Activated naive CD8-positive, alpha-beta T cell treated with anti-CD3 and anti-CD28 coated beads, Interleukin-2, amount 50 U/mL, for 16 hours (primary cell): ENCODE results near the gene NOS3.
A peak's percentile ranks its signal among the peaks of the same experiment; 100 is the strongest.
"Not testable (repeated sequence)": the region's sequence is repeated elsewhere in the genome, so short reads cannot be mapped to it uniquely, and the experiment has no call there.

Source experiments
- DNase-seq: peaks from one replicate; pipeline ENCODE4 v3.0.0-alpha.2; 2020; ENCODE audit warnings: low read depth, low spot score

NOS3 gene

DNA sequence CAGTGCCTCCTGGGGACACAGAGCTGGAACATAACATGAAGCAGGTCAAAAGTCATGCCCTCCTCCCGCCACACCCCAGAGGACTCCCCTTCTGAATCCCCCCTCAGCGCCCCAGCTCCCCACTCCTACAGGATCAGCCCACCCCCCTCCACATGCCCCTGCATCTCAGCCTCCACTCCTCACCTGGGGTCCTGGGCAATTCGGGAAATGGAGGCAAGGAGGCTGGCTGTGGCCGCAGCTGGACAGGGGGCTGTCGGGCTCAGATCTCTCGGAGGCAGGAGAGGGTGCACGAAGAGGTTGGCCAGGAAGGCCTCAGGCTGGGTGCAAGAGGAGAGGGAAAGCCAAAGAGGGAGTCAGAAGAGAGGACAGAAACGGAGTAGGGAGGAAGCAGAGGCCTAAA, 25.7 kb downstream of the NOS3 start:
- DNase-seq = no peak

DNA sequence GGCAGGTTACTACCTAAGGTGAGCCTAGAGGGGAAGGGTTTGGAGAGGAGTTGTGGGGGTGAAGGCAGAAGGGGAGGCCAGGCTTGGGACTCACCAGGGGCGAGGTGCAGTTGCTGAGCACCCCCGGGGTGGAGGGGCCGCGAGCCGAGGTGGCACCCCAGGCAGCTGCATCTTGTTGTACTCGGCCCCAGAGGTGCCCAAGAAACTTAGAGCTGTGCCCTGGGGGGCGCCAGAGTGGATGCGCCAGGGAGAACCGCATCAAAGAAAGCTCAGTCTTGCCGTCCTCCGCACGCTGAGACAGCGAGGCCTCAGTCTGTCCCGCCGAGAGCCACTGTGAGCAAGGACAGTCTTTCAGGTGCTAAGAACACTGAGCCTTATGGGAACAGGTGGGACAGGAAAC, 26.1 kb downstream of the NOS3 start:
- no peak for DNase-seq

DNA sequence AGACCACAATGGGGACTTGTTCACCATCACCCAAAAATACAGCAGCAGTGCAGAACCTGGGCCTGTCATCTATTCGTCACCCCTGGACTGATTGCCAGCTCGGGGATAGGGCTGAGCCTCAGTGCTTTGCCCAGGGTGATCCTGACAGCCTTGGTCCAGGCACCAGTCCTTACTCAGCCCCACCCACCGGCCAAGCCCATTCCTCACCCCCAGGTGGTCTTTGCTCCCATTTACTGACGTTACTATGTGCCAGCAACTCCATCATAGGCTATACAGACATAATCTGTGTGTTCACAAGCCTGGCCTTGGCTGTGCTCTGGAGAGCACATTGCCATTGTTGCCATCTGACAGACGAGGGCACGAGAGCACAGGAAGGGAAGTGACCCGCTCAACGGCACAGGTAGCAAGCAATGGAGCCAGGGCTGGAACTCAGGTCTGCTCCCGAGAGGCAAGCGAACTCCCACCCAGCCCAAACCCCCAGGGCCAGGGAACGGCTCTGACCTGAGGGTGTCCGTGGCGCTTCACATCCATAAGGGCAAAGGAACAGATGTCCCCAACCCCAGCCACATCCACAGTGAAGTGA, 26.6 kb downstream of the NOS3 start:
- no peak for DNase-seq

DNA sequence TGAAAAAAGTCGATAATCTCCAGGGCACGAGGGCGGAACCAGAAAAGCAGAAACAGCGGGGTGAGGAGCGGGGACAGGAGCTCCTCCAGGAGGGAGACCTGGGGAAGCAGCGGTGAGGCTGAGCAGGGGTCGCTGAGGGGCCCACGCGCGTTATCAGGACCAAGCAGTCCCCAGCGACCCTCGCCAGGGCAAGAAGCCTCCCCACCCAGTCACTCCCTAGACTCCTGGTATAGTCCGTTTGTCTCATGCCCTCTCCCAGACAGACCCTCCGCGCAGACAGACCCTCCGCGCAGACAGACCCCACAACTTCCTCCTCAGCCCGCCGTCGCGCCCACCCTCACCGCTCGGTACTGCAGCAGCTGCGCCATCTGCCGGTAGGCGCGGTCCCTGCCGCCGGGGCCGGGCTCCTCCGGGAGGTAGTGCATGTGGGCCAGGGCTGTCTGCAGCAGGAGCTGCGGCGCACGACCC, 27.2 kb downstream of the NOS3 start:
- peak; percentile 71 for DNase-seq

DNA sequence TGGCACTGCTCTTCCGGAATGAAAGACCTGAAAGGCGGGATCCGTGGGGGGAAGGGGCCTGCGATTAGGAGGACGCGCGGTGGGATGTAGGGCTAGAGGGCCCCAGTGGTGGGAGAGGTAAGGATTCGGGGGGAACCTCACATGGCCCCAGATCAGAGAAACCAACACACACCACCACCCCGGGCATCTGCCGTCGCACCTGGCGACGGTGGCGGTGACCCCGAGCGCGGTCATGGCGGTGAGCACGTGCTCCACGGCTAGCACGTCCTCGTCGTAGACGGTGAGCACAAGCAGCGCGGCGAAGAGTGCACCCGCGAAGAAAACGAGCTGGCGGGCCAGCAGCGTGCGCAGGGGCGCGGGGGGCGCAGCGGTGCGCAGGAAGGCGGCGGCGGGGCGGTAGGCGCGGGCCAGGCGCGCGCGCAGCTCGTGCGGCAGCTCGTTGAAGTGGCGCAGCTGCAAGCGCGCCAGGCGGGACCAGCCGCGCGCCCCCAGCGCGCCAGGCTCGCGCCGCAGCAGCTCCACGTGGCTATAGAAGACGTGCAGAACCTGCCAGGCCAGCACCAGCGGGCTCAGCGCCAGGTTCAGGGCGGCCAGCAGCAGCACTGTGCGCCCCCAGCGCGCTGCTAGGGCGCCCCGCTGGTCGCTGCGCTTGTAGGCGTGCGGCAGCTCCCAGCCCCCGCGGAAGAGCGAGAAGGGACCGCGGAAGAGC, 27.8 kb downstream of the NOS3 start:
- DNase-seq = no peak

DNA sequence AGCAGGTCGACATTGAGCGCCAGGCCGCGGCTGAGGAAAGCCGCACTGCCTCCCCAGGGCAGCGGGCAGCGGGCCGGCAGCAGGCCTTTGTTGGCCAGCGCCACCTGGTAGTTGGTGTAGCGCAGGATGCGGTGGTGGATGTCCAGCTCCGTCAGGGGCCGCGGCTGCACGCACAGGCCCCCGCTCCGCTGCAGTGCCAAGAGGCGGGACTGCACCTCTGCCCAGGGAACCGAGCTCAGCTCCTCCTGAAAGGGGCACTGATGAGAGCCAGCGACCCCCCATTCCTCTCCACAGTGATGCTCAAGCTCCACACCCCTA, 28.3 kb downstream of the NOS3 start:
- no peak for DNase-seq

DNA sequence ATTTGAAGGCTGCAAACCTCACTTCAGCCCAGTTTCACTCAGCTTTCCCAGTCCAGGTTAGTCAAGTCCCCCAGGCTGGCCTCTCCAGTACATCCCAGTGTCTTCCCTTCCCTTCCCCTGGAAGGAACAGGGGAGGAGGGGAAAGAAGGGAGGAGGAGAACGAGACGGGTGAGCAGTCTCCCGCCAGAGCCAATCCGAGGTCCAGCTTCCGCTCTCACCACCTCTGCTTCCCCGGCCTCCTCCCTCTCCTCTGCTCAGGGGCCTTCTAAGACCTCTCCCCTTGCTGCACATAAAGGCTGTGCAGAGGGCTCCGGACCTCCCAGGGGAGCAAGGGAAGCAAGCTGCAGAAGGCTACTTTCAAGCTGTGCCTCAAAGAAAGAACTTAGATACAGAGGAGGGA, 29.4 kb downstream of the NOS3 start:
- no peak for DNase-seq

DNA sequence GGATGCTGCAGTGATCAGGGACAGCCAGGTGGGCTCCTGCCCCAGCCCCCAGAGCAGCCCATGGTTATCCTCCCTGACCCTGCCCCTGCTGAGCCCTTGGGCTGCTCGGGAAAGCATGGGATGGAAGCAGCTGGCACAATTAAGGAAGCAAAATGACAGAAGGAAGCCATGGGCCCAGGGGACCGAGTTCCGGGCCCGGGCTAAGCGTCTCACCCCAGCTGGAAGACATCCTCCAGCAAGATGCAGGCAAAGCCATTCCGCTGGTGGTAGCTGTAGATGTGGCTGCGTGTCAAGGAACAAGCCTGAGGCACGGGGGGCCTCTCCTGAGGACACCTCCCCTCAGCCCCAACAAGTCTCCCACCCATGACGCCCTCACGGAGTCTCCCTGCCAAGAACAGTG, 32.4 kb downstream of the NOS3 start:
- DNase-seq = no peak

DNA sequence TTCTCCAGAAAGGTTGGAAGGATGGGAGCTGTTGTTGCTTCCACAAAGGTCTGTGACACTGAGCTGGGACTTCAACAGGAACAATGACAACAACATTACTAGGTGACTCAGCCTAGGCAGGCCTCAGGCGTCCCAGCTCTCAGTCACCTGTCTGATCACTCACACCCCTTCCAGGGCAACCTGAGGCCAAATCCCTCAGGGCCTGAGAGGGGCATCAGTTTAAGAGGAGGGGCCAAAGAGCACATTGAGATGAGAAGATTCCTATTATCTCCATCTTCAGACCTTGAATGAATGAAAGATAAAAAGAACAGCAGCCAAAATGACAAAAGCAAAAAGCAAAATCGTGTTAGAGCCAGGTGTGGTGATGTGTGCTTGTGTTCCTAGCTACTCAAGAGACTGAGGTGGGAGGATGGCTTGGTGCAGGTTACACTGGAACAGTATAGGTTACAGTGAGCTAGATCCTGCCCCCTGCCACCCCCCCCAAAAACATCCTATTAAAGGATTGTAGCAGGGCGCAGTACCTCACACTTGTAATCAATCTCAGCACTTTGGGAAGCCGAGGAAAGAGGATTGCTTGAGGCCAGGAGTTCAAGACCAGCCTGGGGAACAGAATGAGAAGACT, 33.7 kb downstream of the NOS3 start, which contains the start of gene ATG9B:
Gene ATG9B, minus strand, starts transcription at position 60 of the 622 bp plus-strand sequence. CDS start 71 bp downstream, outside the sequence.
- DNase-seq = no peak

DNA sequence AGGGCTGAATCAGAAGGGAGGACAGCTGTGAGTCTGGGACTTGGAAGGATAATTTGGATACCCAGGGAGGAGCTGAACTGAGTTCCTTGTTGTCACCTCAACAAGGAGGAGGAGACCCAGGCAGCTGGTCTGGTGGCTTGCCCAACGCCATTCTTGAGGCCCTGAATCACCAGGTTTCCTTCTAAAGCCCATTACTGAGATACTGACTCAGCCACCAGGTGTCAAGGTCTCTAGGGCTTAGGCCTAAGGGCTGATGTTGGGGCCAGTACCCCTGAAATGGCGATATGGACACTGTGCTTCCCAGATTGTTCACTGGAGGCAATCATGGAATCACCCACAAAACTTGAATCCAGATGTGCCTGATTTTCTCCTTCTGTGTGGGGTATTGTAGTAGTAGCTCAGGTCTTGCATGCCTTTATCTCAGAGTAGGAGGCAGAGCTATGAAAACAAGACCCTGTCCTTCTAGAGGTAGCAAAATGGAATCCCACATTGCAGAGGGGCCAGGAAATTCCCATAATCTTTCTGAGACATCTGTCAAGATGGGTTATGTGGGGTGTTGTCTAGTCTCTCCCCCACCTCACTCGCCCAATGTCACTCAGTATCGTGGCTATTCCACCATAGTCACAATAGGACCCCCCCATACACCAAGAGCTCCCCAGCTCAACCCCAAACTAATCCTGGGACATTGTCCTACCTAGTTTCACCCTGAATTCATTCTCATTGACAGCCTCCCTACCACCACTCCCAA, 35.3 kb downstream of the NOS3 start:
- no peak for DNase-seq

DNA sequence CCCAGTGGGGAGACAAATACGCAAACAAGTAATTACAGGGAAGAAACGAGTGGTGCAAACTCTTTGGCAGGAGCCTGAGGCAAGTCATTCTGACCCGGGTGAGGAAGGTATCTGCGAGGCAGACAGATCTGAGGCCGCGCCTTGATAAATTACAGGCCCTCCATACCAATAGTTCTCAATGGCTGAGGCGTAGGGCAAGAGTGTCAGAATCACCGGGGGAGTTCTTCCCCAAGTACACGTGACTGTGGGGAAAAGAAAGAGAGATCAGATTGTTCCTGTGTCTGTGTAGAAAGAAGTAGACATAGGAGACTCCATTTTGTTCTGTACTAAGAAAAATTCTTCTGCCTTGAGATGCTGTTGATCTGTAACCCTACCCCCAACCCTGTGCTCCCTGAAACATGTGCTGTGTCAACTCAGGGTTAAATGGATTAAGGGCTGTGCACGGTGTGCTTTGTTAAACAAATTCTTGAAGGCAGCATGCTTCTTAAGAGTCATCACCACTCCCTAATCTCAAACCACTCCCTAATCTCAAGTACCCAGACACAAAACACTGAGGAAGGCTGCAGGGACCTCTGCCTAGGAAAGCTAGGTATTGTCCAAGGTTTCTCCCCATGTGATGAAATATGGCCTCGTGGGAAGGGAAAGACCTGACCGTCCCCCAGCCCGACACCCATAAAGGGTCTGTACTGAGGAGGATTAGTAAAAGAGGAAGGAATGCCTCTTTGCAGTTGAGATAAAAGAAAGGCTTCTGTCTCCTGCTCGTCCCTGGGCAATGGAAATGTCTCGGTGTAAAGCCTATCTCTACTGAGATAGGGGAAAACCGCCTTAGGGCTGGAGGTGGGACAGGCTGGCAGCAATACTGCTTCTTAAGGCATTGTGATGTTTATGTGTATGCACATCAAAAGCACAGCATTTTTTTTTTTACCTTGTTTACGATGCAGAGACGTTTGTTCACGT, 36.2 kb downstream of the NOS3 start:
- DNase-seq = not testable (repeated sequence)

DNA sequence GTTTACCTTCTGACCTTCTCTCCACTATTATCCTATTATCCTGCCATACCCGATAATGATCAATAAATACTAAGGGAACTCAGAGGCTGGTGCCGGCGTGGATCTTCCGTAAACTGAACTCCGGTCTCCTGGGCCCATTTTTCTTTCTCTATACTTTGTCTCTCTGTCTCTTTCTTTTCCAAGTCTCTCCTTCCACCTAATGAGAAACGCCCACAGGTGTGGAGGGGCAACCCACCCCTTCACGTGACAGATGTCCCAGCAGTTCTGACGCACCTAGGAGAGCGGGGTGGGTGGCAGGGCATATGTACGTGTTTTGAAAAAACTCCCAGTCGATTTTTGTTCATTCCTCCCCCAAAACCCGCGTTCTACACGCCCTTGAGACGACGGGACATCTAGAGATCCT, 36.9 kb downstream of the NOS3 start:
- DNase-seq = not testable (repeated sequence)

DNA sequence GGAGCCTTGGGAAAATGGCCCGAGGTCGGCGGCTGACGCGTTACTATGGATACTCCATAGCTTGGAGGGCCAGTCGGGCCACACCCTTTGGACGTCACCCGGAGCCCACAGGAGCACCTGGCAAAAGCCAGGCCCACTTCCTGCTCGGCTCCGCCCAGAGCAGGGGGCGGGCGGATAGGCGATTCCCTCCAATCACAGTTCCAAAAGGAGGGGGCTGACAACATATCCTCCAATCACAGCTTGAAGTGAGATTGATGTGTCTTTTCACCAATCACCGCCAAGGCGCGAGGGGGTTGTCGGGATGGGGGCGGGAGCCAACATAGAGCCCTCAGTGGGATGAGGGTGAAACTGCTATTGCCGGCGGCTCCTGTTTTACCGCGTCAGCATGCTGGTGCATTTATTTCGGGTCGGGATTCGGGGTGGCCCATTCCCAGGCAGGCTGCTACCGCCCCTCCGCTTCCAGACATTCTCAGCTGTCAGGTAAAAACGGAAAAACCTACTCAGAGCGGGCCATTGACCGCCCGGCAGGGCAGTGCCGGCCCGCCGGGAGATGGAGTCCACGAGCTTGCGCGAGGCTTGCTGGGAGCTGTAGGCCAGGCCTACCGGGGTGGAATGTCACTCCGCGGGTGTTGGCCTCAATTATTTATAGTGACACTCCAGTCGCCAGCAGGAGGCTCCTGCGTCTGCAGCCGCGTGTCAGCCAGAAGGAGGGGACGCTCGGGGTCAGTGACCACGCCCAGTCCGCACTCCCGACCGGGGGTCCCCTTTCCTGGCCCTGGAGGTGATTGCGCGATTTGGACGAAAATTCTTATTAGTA, 37.5 kb downstream of the NOS3 start, which contains the start of gene ABCB8:
Gene ABCB8, plus strand, starts transcription at position 320 of the 817 bp plus-strand sequence. Its CDS starts 66 bp downstream, at position 386.
- DNase-seq = peak; percentile 93

DNA sequence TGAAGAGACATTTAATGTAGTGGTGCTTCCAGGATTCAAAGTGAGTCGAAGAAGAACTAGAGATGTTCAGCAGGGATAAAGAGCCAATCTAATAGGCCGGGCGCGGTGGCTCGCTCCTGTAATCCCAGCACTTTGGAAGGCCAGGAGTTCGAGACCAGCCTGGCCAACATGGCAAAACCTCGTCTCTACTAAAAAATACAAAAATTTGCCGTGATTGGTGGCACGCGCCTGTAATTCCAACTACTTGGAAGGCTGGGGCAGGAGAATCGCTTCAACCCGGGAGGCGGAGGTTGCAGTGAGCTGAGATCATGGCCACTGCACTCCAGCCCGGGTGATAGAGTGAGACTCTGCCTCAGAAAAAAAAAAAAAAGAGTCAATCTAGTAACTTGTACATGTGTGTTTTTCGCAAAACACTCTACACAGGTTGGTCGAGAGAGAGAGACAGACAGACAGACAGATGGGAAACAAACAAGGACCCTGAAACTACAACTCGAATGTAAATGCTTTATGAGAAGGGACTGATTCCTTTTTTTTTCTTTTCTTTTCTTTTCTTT, 38.2 kb downstream of the NOS3 start:
- DNase-seq = no peak

DNA sequence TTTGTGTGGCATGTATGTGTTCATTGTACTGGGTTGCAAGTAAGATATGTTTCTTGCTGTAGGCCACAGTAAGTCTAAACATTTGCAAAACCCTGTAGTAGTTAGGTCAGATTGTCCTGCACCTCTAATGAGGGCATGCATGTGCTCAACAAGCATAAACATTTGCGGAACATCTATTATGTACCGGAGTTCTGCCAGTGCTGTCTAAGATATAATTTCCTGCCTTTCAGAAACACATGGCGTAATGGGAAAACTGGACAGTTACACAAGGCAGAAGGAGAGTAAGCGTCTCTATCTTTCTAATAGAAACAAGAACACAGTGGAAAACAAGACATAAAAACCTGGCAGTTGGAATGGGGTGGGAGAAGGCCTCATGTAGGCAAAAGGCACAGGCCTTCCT, 40.2 kb downstream of the NOS3 start:
- no peak for DNase-seq

DNA sequence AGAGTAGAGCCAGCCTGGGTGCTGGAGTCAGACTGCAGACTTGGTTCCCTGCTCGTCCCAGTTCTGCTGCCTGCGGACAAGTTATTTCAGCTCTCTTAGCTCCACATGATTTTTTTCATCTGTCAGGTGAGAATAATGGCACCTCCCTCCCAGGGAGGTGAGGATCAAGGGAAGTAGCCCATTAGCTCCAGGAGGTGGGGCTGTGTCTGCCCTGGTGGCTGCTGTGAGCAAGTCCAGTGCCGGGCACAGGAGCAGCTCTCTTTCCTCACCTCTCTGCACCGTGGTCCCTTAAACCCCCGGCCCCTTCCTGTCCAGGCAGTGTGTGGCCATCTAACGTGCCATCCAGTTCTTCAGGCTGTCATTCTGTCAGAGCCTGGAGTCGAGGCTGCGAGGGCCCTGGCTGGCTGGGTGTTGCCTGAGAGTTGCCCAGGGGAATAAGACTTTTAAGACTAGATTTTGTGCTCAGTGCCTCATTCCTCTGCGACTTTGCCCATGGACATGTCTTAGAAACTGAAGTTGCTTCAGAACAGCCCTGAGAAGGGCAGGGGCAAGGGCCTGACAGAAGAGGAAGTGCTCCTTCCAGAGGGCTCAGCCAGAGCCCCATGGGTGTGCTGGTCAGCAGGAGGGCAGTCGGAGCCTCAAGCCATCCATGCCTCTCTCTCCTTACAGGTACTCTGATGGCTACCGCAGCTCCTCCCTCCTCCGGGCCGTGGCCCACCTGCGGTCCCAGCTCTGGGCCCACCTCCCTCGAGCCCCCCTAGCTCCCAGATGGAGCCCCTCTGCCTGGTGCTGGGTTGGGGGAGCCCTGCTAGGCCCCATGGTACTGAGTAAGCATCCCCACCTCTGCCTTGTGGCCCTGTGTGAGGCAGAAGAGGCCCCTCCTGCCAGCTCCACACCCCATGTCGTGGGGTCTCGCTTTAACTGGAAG, 42.4 kb downstream of the NOS3 start:
- DNase-seq = no peak

DNA sequence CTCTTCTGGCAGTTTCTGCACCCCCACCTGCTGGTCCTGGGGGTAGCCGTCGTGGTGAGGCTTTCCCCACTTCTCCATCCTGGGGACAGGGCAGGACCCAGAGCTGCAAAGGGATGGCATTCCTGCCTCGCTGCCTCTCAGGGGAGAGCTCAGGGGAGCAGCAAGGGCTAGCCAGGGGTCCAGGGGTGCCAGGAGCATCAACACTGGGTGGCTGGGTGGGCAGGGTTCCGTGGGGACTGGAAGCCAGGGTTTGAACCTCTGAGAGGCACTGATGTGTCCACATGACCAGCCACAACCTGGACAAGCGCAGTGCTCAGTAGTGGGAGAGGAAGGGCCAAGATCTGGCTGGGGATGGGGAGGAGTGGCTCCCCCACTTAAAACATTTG, 43.0 kb downstream of the NOS3 start:
- DNase-seq = no peak

DNA sequence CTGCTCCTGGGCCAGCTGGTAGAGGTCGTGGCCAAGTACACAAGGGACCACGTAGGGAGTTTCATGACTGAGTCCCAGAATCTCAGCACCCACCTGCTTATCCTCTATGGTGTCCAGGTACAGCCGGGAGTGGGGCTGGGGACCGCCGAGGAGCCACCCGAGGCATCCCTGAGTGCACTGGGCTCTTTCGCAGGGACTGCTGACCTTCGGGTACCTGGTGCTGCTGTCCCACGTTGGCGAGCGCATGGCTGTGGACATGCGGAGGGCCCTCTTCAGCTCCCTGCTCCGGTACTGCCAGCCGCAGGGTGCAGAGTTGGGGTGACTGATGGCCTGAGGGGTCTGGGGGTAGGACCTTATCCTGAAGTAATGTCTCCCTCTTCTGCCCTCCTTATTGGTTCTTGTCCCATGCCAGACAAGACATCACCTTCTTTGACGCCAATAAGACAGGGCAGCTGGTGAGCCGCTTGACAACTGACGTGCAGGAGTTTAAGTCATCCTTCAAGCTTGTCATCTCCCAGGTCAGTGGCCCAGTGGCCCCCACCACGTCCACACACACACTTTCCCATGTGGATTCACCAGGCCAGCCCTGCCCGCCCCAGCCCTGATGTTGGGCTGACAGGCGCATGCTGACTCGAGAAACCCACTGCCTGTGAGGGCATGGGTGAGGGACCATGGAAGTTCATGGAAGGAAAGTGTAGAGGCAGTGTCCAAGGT, 43.7 kb downstream of the NOS3 start:
- DNase-seq = no peak
